Esophagus muscularis mucosa (tissue), 4 donors: ENCODE results near the gene MARK2.

Source experiments
- CTCF ChIP-seq, 3 experiments: fragments of 200-600 bp in 2 of 3; fragments of 450-650 bp in 1 of 3; sonication (generic) in 2 of 3; IDR thresholded peaks; one replicate each; pipeline ENCODE4 v1.5.1; 2017 to 2019; ENCODE audit warnings: antibody characterized with exemption in 3 of 3, mild to moderate bottlenecking in 2 of 3, moderate library complexity in 1 of 3
- EP300 ChIP-seq: sonication (generic); formaldehyde crosslinking; IDR thresholded peaks from one replicate; pipeline ENCODE4 v1.6.1; 2017; ENCODE audit warnings: antibody characterized with exemption
- POLR2A ChIP-seq: fragments of 450-650 bp; IDR thresholded peaks from one replicate; pipeline ENCODE4 v1.6.1; 2017; ENCODE audit warnings: antibody characterized with exemption, moderate library complexity, mild to moderate bottlenecking, low read depth
- POLR2AphosphoS5 ChIP-seq, 2 donors: sonication (generic); formaldehyde crosslinking; IDR thresholded peaks; one replicate each; pipeline ENCODE4 v1.6.1; 2017; ENCODE audit warnings: antibody characterized with exemption in 2 of 2

GRCh38 chr11:63872800-63873197 lies 33.9 kb downstream of the MARK2 start:
- no peak for TF ChIP-seq CTCF (IDR thresholded peaks at IDR 0.05)
- no peak for TF ChIP-seq POLR2AphosphoS5 (IDR thresholded peaks at IDR 0.05)
- no peak for TF ChIP-seq EP300
- TF ChIP-seq POLR2A, result no peak
